ENCODE measurements around the gene PWWP2B.

The PWWP2B gene

DNA sequence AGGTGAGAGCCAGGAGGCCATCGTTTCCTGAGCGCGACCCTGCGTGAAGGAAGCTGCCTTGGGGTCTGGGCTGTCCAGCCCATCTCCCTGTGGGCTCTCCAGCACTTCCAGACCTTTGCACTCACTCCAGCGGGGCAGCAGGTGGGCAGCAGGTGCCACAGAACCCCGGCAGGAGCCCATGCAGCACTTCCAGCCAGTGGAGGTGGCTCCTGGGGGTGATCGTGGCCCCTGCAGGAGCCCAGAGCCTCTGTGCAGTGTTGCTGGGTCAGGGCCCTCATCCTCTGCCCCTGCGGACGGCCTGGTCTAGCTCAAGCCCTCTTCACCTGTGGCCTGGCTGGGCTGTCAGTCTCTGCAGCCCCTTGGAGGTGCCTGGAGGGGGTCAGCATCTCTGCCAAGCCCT is 59.9 kb downstream of the PWWP2B start:
- H3K4me3 ChIP-seq (ENCODE audit: low read length): no peak overlapping the region
- no peak overlapping the region for H3K4me2 ChIP-seq (ENCODE audit: low read length)
- H3K27me3 ChIP-seq (ENCODE audit: low read depth, low read length): no peaks in the 10 kb centered on the region; the same call in 1 of the 2 replicates
- H3K4me1 ChIP-seq (ENCODE audit: low read length): peaks cover 17% of the 10 kb centered on the region
- H3K36me3 ChIP-seq (replicated peaks; ENCODE audit: low read depth, low read length): no peaks in the 10 kb centered on the region
- H3K9ac ChIP-seq (ENCODE audit: low read length): no peak overlapping the region
- TF ChIP-seq EZH2phosphoT487 (IDR thresholded peaks at IDR 0.05; ENCODE audit: low read depth): no peak
- TF ChIP-seq, protein P1, sequence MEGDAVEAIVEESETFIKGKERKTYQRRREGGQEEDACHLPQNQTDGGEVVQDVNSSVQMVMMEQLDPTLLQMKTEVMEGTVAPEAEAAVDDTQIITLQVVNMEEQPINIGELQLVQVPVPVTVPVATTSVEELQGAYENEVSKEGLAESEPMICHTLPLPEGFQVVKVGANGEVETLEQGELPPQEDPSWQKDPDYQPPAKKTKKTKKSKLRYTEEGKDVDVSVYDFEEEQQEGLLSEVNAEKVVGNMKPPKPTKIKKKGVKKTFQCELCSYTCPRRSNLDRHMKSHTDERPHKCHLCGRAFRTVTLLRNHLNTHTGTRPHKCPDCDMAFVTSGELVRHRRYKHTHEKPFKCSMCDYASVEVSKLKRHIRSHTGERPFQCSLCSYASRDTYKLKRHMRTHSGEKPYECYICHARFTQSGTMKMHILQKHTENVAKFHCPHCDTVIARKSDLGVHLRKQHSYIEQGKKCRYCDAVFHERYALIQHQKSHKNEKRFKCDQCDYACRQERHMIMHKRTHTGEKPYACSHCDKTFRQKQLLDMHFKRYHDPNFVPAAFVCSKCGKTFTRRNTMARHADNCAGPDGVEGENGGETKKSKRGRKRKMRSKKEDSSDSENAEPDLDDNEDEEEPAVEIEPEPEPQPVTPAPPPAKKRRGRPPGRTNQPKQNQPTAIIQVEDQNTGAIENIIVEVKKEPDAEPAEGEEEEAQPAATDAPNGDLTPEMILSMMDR (IDR thresholded peaks at IDR 0.05; ENCODE audit: low read depth, low read length): no peak
- no peaks in the 10 kb centered on the region for H3K79me2 ChIP-seq (ENCODE audit: low read length)
- no peak overlapping the region for H3K27ac ChIP-seq (ENCODE audit: low read length)
- no peaks in the 10 kb centered on the region for H3K9me3 ChIP-seq (ENCODE audit: insufficient read depth, low read length)
- no peaks in the 10 kb centered on the region for H4K20me1 ChIP-seq (ENCODE audit: insufficient read depth, low read length)
- H2AFZ ChIP-seq (ENCODE audit: low read depth, low read length): no peak overlapping the region

DNA sequence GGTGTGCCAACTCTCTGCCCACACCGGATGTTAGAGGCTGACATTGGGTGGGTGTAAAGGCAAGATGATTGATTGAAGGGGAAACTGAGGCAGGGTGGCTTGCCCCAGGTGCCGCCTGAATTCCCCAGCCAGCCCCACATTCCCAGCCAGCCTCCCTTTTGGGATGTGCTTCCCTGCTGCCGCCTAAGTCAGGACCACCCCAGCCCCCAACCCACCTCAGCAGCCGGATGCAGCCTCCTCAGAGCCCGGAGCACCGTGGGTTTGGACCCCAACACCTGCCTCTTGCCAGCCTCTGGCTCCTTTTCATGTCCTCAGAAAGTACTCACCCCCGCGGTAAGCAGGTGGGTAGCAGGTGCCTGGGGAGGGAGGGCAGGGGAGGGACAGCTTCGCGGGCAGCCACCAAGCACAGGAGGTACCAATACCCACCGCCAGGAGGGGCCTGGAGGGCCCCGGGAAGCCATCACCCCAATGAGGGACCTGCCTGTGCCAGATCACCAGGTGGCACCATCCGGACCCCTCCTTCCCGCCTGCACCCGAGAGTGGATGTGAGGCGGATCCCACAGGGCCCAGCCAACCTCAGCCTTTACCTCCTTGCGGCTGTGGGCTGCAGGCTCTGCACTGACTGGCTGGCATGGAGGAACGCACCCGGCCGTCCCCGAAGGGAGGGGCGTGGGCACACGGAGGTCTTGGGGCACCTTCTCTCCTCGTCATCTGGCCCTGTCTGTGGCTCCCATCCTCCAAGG is 60.5 kb downstream of the PWWP2B start:
- Histone ChIP-seq H3K79me2 (ENCODE audit: low read length) (no peaks in the 10 kb centered on the region), H3K9me3 (ENCODE audit: insufficient read depth, low read length) (no peaks in the 10 kb centered on the region), H3K27me3 (ENCODE audit: low read depth, low read length) (no peaks in the 10 kb centered on the region; the same call in 1 of the 2 replicates), H3K27ac (ENCODE audit: low read length) (no peak overlapping the region), H3K4me1 (ENCODE audit: low read length) (peaks cover 11% of the 10 kb centered on the region), H3K4me3 (ENCODE audit: low read length) (no peak overlapping the region), H3K9ac (ENCODE audit: low read length) (no peak overlapping the region), H4K20me1 (ENCODE audit: insufficient read depth, low read length) (no peaks in the 10 kb centered on the region), H3K36me3 (replicated peaks; ENCODE audit: low read depth, low read length) (no peaks in the 10 kb centered on the region), H2AFZ (ENCODE audit: low read depth, low read length) (no peak overlapping the region), H3K4me2 (ENCODE audit: low read length) (peak overlapping the region; percentile 30)
- TF ChIP-seq EZH2phosphoT487 (IDR thresholded peaks at IDR 0.05; ENCODE audit: low read depth): no peak
- TF ChIP-seq, protein P1 (IDR thresholded peaks at IDR 0.05; ENCODE audit: low read depth, low read length): peak; percentile 30

DNA sequence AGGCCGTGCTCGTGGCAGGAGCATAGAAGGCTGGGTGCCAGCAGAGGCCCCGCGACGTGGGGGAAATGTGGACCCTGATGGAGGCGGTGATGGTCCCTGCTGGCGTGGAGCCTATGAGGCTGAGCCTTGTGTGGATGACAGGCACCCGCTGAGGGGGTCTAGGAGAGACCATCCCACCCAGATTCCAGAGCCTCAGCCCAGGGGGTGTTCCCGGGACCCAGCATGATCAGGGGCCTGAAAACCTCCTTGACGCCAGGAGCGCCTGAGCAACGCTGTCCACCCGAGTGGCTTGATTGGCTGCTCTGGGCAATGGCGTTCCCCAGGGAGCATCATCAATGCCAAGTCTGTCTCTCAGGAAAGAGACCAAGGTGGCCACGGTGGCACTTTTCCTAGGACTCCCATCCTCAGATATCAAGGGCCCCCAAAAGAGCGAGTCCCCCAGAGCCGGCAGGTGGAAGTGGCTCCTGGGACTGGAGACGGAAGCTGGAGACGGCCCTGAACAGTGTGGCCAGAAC is 61.1 kb downstream of the PWWP2B start:
- H3K4me2 ChIP-seq (ENCODE audit: low read length): peak overlapping the region; percentile 30
- H3K9me3 ChIP-seq (ENCODE audit: insufficient read depth, low read length): no peaks in the 10 kb centered on the region
- peaks cover 6% of the 10 kb centered on the region; the same call in 1 of the 2 replicates for H3K4me1 ChIP-seq (ENCODE audit: low read length)
- no peak overlapping the region for H3K4me3 ChIP-seq (ENCODE audit: low read length)
- H3K9ac ChIP-seq (ENCODE audit: low read length): no peak overlapping the region
- H3K79me2 ChIP-seq (ENCODE audit: low read length): no peaks in the 10 kb centered on the region
- H3K27ac ChIP-seq (ENCODE audit: low read length): no peak overlapping the region
- H3K36me3 ChIP-seq (replicated peaks; ENCODE audit: low read depth, low read length): no peaks in the 10 kb centered on the region
- H2AFZ ChIP-seq (ENCODE audit: low read depth, low read length): no peak overlapping the region
- no peaks in the 10 kb centered on the region for H4K20me1 ChIP-seq (ENCODE audit: insufficient read depth, low read length)
- no peaks in the 10 kb centered on the region; the same call in 1 of the 2 replicates for H3K27me3 ChIP-seq (ENCODE audit: low read depth, low read length)
- no peak for TF ChIP-seq EZH2phosphoT487 (IDR thresholded peaks at IDR 0.05; ENCODE audit: low read depth)
- TF ChIP-seq, protein P1 (IDR thresholded peaks at IDR 0.05; ENCODE audit: low read depth, low read length): no peak

DNA sequence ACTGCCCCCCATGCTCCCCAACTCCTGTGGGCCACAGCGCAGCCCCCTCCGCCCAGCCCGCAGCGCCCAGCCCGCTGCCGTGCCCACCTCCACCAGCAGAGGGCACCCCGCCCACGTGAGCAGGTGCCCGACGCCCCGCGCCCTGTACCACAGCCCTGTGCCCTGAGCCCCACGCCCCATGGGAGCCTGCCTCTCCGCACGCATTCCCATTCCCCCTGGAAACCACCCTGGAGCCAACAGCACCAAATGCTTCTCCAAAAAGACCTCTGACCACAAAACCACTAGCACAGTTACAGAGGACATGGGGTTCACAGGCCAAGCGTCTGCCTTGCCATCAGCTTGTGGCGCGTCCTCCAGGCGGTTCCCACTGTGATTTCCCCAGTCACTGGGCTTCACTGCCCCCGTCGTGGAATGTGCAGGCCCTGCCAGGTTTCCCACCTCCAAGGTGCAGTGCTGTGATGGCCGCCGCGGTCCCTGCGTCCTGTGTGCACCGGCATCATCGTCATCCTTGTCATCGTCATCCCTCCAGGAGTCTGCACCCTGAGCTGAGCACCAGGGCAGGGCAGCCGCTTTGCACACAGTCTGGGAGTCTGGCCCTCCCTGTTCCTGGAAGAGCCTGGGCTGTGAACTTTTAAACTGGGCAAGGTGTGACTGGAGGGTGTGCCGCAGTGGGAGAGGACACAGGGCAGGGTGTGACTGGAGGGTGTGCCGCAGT is 61.7 kb downstream of the PWWP2B start:
- H3K27ac ChIP-seq (ENCODE audit: low read length): no peak overlapping the region
- no peak overlapping the region for H3K4me2 ChIP-seq (ENCODE audit: low read length)
- H3K27me3 ChIP-seq (ENCODE audit: low read depth, low read length): no peaks in the 10 kb centered on the region; the same call in 1 of the 2 replicates
- no peak overlapping the region for H3K4me3 ChIP-seq (ENCODE audit: low read length)
- H3K79me2 ChIP-seq (ENCODE audit: low read length): no peaks in the 10 kb centered on the region
- H3K9me3 ChIP-seq (ENCODE audit: insufficient read depth, low read length): no peaks in the 10 kb centered on the region
- no peak overlapping the region for H3K9ac ChIP-seq (ENCODE audit: low read length)
- H3K4me1 ChIP-seq (ENCODE audit: low read length): peaks cover under 1% of the 10 kb centered on the region; the same call in 1 of the 2 replicates
- no peak overlapping the region for H2AFZ ChIP-seq (ENCODE audit: low read depth, low read length)
- H3K36me3 ChIP-seq (replicated peaks; ENCODE audit: low read depth, low read length): no peaks in the 10 kb centered on the region
- TF ChIP-seq, protein P1 (IDR thresholded peaks at IDR 0.05; ENCODE audit: low read depth, low read length): peak; percentile 69
- no peak for TF ChIP-seq EZH2phosphoT487 (IDR thresholded peaks at IDR 0.05; ENCODE audit: low read depth)
- no peaks in the 10 kb centered on the region for H4K20me1 ChIP-seq (ENCODE audit: insufficient read depth, low read length)
